ENCODE measurements around the gene PCAT7.

DNA sequence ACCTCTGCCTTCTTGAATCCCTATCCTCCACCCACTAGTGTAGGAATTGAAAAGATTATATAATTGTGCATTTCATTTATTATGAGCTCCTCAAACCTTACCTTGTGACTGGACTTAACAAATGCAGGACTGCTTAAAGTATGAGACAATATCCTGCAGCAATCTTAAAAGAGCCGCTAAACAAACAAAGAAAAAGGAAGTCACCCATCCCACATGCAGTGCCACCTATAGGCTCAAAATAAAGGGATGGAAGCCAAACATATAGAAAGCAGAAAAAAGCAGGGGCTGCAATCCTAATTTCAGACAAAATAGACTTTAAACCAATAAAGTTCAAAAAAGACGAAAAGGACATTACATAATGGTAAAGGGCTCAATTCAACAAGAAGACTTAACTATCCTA, 8.7 kb downstream of the PCAT7 start:
- TF ChIP-seq, protein P1, sequence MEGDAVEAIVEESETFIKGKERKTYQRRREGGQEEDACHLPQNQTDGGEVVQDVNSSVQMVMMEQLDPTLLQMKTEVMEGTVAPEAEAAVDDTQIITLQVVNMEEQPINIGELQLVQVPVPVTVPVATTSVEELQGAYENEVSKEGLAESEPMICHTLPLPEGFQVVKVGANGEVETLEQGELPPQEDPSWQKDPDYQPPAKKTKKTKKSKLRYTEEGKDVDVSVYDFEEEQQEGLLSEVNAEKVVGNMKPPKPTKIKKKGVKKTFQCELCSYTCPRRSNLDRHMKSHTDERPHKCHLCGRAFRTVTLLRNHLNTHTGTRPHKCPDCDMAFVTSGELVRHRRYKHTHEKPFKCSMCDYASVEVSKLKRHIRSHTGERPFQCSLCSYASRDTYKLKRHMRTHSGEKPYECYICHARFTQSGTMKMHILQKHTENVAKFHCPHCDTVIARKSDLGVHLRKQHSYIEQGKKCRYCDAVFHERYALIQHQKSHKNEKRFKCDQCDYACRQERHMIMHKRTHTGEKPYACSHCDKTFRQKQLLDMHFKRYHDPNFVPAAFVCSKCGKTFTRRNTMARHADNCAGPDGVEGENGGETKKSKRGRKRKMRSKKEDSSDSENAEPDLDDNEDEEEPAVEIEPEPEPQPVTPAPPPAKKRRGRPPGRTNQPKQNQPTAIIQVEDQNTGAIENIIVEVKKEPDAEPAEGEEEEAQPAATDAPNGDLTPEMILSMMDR (IDR thresholded peaks at IDR 0.05; ENCODE audit: low read length) = no peak
- TF ChIP-seq EZH2 (optimal IDR thresholded peaks at IDR 0.05; ENCODE audit: low read depth, low read length) = no peak
- TF ChIP-seq EZH2phosphoT487 (IDR thresholded peaks at IDR 0.05; ENCODE audit: low read length) = no peak

All from MM.1S (cell line).